Colonic mucosa (tissue), 4 donors: Measurements from ENCODE around the gene PIP4K2C. TPM values are rescaled to one million over a fixed set of nuclear protein-coding genes. Genes with fewer than 3 reads are reported as not detected.
"Not testable (repeated sequence)": the region's sequence is repeated elsewhere in the genome, so short reads cannot be mapped to it uniquely, and the experiment has no call there.

Source experiments
- DNase-seq: peaks from one replicate; pipeline ENCODE4 v3.0.0-alpha.2; 2020
- H3K27ac ChIP-seq: fragments of 200-600 bp; one replicate; pipeline ENCODE4 v1.8.0; 2021
- H3K27me3 ChIP-seq: fragments of 200-600 bp; one replicate; pipeline ENCODE4 v1.8.0; 2021
- H3K36me3 ChIP-seq: fragments of 200-600 bp; one replicate; pipeline ENCODE4 v1.8.0; 2021
- H3K4me1 ChIP-seq: fragments of 200-600 bp; one replicate; pipeline ENCODE4 v1.8.0; 2021; ENCODE audit warnings: mild to moderate bottlenecking
- H3K4me3 ChIP-seq: fragments of 200-600 bp; one replicate; pipeline ENCODE4 v1.8.0; 2021
- H3K9ac ChIP-seq, 2 donors: one replicate each; pipeline ENCODE4 v1.7.0; 2013; ENCODE audit warnings: control low read depth in 2 of 2, low read depth in 2 of 2, low read length in 2 of 2
- H3K9me3 ChIP-seq: fragments of 200-600 bp; one replicate; pipeline ENCODE4 v1.8.0; 2021
- CTCF ChIP-seq: fragments of 200-600 bp; IDR thresholded peaks from one replicate; pipeline ENCODE4 v1.8.0; 2022; ENCODE audit warnings: antibody characterized with exemption, mild to moderate bottlenecking
- intact Hi-C: fragments of 100-400 bp; cut with DNase I; formaldehyde crosslinking; loops from one replicate; pipeline ENCODE4 v1.14.1; 2022
- total RNA-seq, 2 donors: library from RNA; stranded (reverse); fragmentation: NEBNext Ultra II Directional in 1 of 2; extraction: Animal tissue kit (Norgen Biotek cat#: 25700) in 1 of 2; gene quantifications; one replicate each; pipeline ENCODE4 v1.2.1, GENCODE V29; 2021
- donor health status: healthy.
- donor health status: DM: no; HTN: no; CAD: no.
- donor health status: DM: no; HTN: no; CAD: no.

The PIP4K2C gene
- total RNA-seq, 2 donors from 2014 or later: 43.6 to 60.2 TPM

- H3K9ac ChIP-seq: no peak overlapping the region
- no peaks in the 10 kb centered on the region for H3K9me3 ChIP-seq
- no peak for TF ChIP-seq CTCF
- no peaks in the 10 kb centered on the region for H3K27me3 ChIP-seq
- DNase-seq: no peak
- intact Hi-C loops: no loop called here
- H3K4me1 ChIP-seq: no peaks in the 10 kb centered on the region
- H3K27ac ChIP-seq: no peak overlapping the region
- no peaks in the 10 kb centered on the region for H3K36me3 ChIP-seq
- H3K4me3 ChIP-seq: no peak overlapping the region
Observed at GRCh38 chr12:57564178-57564740, 26.7 kb upstream of the PIP4K2C start.

GRCh38 chr12:57568838-57569237 is 22.2 kb upstream of the PIP4K2C start:
- no peak for TF ChIP-seq CTCF

GRCh38 chr12:57569858-57570257 is 21.1 kb upstream of the PIP4K2C start:
- Histone ChIP-seq H3K27ac (no peak overlapping the region), H3K9ac (no peak overlapping the region), H3K4me1 (no peaks in the 10 kb centered on the region), H3K9me3 (no peaks in the 10 kb centered on the region), H3K4me3 (no peak overlapping the region), H3K27me3 (no peaks in the 10 kb centered on the region), H3K36me3 (no peaks in the 10 kb centered on the region)
- no peak for DNase-seq
- intact Hi-C loops: no loop called here
- TF ChIP-seq CTCF: no peak

More at GRCh38 chr12:57568838-57569237, 22.2 kb upstream of the PIP4K2C start:
- H3K9ac ChIP-seq: no peak overlapping the region
- no peaks in the 10 kb centered on the region for H3K4me1 ChIP-seq
- DNase-seq: no peak
- intact Hi-C loops: no loop called here
- H3K4me3 ChIP-seq: no peak overlapping the region
- no peaks in the 10 kb centered on the region for H3K27me3 ChIP-seq
- no peaks in the 10 kb centered on the region for H3K9me3 ChIP-seq
- H3K36me3 ChIP-seq: no peaks in the 10 kb centered on the region
- H3K27ac ChIP-seq: no peak overlapping the region

GRCh38 chr12:57570438-57570837 is 20.6 kb upstream of the PIP4K2C start:
- H3K4me3 ChIP-seq, H3K36me3 ChIP-seq, intact Hi-C loops, H3K9ac ChIP-seq, H3K27me3 ChIP-seq, H3K4me1 ChIP-seq, H3K27ac ChIP-seq, H3K9me3 ChIP-seq, DNase-seq: not testable (repeated sequence)

GRCh38 chr12:57571926-57572762 is 18.8 kb upstream of the PIP4K2C start:
- H3K27me3 ChIP-seq: no peaks in the 10 kb centered on the region
- no peak overlapping the region for H3K27ac ChIP-seq
- no peaks in the 10 kb centered on the region for H3K4me1 ChIP-seq
- DNase-seq: no peak
- no peak for TF ChIP-seq CTCF
- H3K9me3 ChIP-seq: no peaks in the 10 kb centered on the region
- no peak overlapping the region for H3K4me3 ChIP-seq
- intact Hi-C loops: no loop called here
- H3K36me3 ChIP-seq: no peaks in the 10 kb centered on the region
- no peak overlapping the region for H3K9ac ChIP-seq

GRCh38 chr12:57574795-57575194 is 16.2 kb upstream of the PIP4K2C start:
- no peaks in the 10 kb centered on the region for H3K9me3 ChIP-seq
- no peak for DNase-seq
- H3K4me1 ChIP-seq: no peaks in the 10 kb centered on the region
- TF ChIP-seq CTCF: no peak
- intact Hi-C loops: no loop called here
- H3K36me3 ChIP-seq: no peaks in the 10 kb centered on the region
- H3K4me3 ChIP-seq: no peak overlapping the region
- no peaks in the 10 kb centered on the region for H3K27me3 ChIP-seq
- H3K27ac ChIP-seq: no peak overlapping the region
- H3K9ac ChIP-seq: no peak overlapping the region
